ENCODE measurements around the gene C1QTNF3.

GRCh38 chr5:34057118-34057517 is 14.1 kb upstream of the C1QTNF3 start:
- TF ChIP-seq CTCF (conservative IDR thresholded peaks at IDR 0.05; ENCODE audit: low read depth, low read length) (no peak), EZH2 (IDR thresholded peaks at IDR 0.05; ENCODE audit: borderline replicate concordance, low read depth, low read length, poor library complexity, severe bottlenecking) (no peak)

Data from A673 (cell line).